Activated CD4-positive, alpha-beta T cell treated with anti-CD3 and anti-CD28 coated beads for 36 hours (primary cell): ENCODE results near the gene SPATA12. TPM values are rescaled to one million over a fixed set of nuclear protein-coding genes. Genes with fewer than 3 reads are reported as not detected.

Source experiments
- ATAC-seq: fragments of 200-7000 bp; cut with Tn5 transposase; one replicate; pipeline ENCODE4 v1.10.0; 2021; ENCODE audit warnings: mild to moderate bottlenecking, moderate library complexity
- CTCF ChIA-PET: fragments of 350-600 bp; sonication (Branson Sonifier 250); formaldehyde crosslinking; loops from one replicate; lab custom pipeline; 2021; ENCODE audit warnings: antibody characterized with exemption; lab: Charles Lee
- POLR2A ChIA-PET: fragments of 350-600 bp; sonication (Branson Sonifier 250); formaldehyde crosslinking; loops from one replicate; lab custom pipeline; 2021; ENCODE audit warnings: antibody characterized with exemption, inconsistent platforms; lab: Charles Lee
- DNase-seq: peaks from one replicate; pipeline ENCODE4 v3.0.0-alpha.2; 2020
- H3K27ac Mint-ChIP-seq: one replicate; pipeline ENCODE4 v1.8.0; 2021; ENCODE audit warnings: mixed read lengths
- H3K27me3 Mint-ChIP-seq: one replicate; pipeline ENCODE4 v1.8.0; 2021; ENCODE audit warnings: mixed read lengths
- H3K36me3 Mint-ChIP-seq: one replicate; pipeline ENCODE4 v1.8.0; 2021; ENCODE audit warnings: low read depth, mixed read lengths
- H3K4me1 Mint-ChIP-seq: one replicate; pipeline ENCODE4 v1.8.0; 2021; ENCODE audit warnings: mixed read lengths
- H3K4me3 Mint-ChIP-seq: one replicate; pipeline ENCODE4 v1.8.0; 2021; ENCODE audit warnings: mild to moderate bottlenecking, moderate library complexity, mixed read lengths
- H3K9me3 Mint-ChIP-seq: one replicate; pipeline ENCODE4 v1.8.0; 2021; ENCODE audit warnings: low read depth, mixed read lengths
- intact Hi-C, 2 experiments: fragments of 100-400 bp; cut with DNase I in 1 of 2; cut with micrococcal nuclease in 1 of 2; formaldehyde crosslinking; loops; one replicate each; pipeline versions ENCODE4 v1.14.2 to v1.15.1; 2022 to 2024; cut with DNase I, micrococcal nuclease
- total RNA-seq, 2 experiments: library from RNA; stranded (reverse); gene quantifications; one replicate each; pipeline ENCODE4 v1.2.3, GENCODE V29; 2021

The SPATA12 gene
- total RNA-seq, 2 experiments from 2014 or later: not detected

DNA sequence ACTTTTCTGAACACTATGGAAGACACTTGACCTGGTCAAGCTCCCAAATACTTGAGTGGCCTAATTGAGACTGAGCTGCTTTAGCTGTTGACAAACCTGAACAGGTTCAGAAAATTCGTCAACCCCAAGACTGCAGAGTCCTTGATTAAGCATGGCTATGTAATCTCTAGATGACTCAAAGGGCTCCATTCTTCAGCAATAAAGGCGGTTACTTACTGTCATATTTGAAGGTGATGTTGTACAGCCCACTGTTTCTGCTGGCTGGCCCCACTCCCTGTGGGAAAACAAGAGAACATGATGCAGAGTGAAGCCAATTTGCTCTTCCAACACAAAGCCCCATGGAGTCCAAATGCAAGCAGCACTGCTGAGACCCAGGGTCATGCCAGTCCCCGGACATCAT lies 59.6 kb downstream of the SPATA12 start:
- ATAC-seq (no peak), DNase-seq (no peak)
- intact Hi-C loops: no loop called here
- Mint-ChIP-seq H3K9me3 (no peaks in the 10 kb centered on the region), H3K4me1 (no peaks in the 10 kb centered on the region), H3K36me3 (no peaks in the 10 kb centered on the region), H3K27ac (no peak overlapping the region), H3K27me3 (peaks cover 1% of the 10 kb centered on the region), H3K4me3 (no peak overlapping the region)
- CTCF ChIA-PET: interaction anchor here (0.6 to 0.9 kb wide), 4 partner anchors 19 to 258 kb away, joined by 3 to 4 read pairs (median 3); no protein-coding TSS in a partner anchor
- POLR2A ChIA-PET: no interaction called here

DNA sequence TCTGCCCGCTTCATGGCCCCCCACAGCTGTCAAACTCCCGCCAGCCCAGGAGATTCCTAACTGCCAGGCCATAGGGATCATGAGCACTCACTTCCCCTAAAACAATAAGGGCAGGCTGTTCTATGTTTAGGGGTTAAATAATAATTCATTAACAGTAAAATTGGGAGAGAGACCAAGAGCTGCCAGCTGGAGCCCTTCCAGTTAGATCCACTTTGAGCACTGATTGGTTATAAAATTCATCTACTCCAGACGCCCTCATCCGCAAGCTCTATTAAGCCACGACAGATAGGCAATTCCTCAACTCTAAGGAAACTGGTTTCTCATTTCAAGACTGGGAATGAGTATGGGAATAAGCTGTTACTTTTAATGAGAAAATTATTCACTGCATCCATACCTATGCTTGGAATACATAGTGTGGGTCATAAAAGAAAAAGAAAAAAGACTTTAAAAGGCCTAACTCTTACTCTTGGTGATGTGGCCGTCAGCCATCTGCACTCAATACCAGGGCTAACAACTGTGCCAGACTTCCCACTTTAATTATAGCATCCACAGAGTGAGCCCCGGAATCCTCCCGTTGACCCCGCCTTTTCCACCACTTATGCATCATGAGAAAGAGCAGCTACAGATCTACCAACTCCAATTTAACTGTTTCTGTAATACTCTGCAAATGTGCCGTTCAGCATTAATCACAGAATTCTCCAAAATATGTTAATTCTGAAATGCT lies 60.1 kb downstream of the SPATA12 start:
- H3K9me3 Mint-ChIP-seq: no peaks in the 10 kb centered on the region
- DNase-seq (no peak), ATAC-seq (no peak)
- intact Hi-C loops: no loop called here
- peaks cover 1% of the 10 kb centered on the region for H3K27me3 Mint-ChIP-seq
- H3K36me3 Mint-ChIP-seq: no peaks in the 10 kb centered on the region
- CTCF ChIA-PET: interaction anchor here (0.7 to 0.9 kb wide), 3 partner anchors 20 to 257 kb away, joined by 3 read pairs; no protein-coding TSS in a partner anchor
- H3K27ac Mint-ChIP-seq: no peak overlapping the region
- H3K4me1 Mint-ChIP-seq: no peaks in the 10 kb centered on the region
- POLR2A ChIA-PET: no interaction called here
- no peak overlapping the region for H3K4me3 Mint-ChIP-seq

Other genes starting within 250 kb of the SPATA12 start
- gene IL17RD, start 104.7 kb downstream of the SPATA12 start, total RNA-seq: under 1 TPM; 0.05 to 0.18 TPM
- 1 to 10 TPM in 1 of 2 experiments, under 1 TPM in 1; 0.79 to 1.1 TPM for gene HESX1, start 139.3 kb downstream of the SPATA12 start, total RNA-seq
- gene APPL1, start 167.1 kb downstream of the SPATA12 start, total RNA-seq: 10 to 100 TPM; 38.4 to 39.4 TPM
- not detected for gene ASB14, start 232.0 kb downstream of the SPATA12 start, total RNA-seq